Measurements from ENCODE around the gene CPXM1. TPM values are rescaled to one million over a fixed set of nuclear protein-coding genes. Genes with fewer than 3 reads are reported as not detected.
"Not testable (repeated sequence)": the region's sequence is repeated elsewhere in the genome, so short reads cannot be mapped to it uniquely, and the experiment has no call there.

Gene CPXM1
- total RNA-seq, 1 donor from 2014 or later: 32.1 TPM

- DNase-seq: peak; percentile 45
Observed at GRCh38 chr20:2799688-2800520, 523 bp downstream of the CPXM1 start.

GRCh38 chr20:2799271-2799670 is 1.2 kb downstream of the CPXM1 start:
- no peak for DNase-seq

GRCh38 chr20:2798814-2799213 is 1.6 kb downstream of the CPXM1 start:
- DNase-seq: peak; percentile 12

- no peak for DNase-seq
Observed at GRCh38 chr20:2798095-2798805, 2.2 kb downstream of the CPXM1 start.

- DNase-seq: no peak
Observed at GRCh38 chr20:2797136-2797983, 3.1 kb downstream of the CPXM1 start.

GRCh38 chr20:2796011-2796660 is 4.3 kb downstream of the CPXM1 start:
- no peak for DNase-seq

GRCh38 chr20:2795451-2795850 is 5.0 kb downstream of the CPXM1 start:
- no peak for DNase-seq

GRCh38 chr20:2794866-2795447 is 5.5 kb downstream of the CPXM1 start:
- DNase-seq: no peak

- no peak for DNase-seq
Observed at GRCh38 chr20:2794202-2794748, 6.2 kb downstream of the CPXM1 start.

- no peak for DNase-seq
Observed at GRCh38 chr20:2793471-2793870, 7.0 kb downstream of the CPXM1 start.

GRCh38 chr20:2783908-2784566 is 16.4 kb downstream of the CPXM1 start:
- no peak for DNase-seq

- DNase-seq: no peak
Observed at GRCh38 chr20:2780948-2781347, 19.5 kb downstream of the CPXM1 start.

- no peak for DNase-seq
Observed at GRCh38 chr20:2778602-2779321, 21.7 kb downstream of the CPXM1 start.

GRCh38 chr20:2775139-2775538 is 25.3 kb downstream of the CPXM1 start:
- DNase-seq: no peak

GRCh38 chr20:2773812-2774211 is 26.6 kb downstream of the CPXM1 start:
- no peak for DNase-seq

- DNase-seq: no peak
Observed at GRCh38 chr20:2771631-2772080, 28.8 kb downstream of the CPXM1 start.

GRCh38 chr20:2770091-2770490 is 30.3 kb downstream of the CPXM1 start:
- DNase-seq: not testable (repeated sequence)

GRCh38 chr20:2768632-2769015 is 31.8 kb downstream of the CPXM1 start:
- no peak for DNase-seq

GRCh38 chr20:2767768-2768631 is 32.4 kb downstream of the CPXM1 start:
- peak; percentile 43 for DNase-seq
